ENCODE data around the gene MED27.

MED27 gene

DNA sequence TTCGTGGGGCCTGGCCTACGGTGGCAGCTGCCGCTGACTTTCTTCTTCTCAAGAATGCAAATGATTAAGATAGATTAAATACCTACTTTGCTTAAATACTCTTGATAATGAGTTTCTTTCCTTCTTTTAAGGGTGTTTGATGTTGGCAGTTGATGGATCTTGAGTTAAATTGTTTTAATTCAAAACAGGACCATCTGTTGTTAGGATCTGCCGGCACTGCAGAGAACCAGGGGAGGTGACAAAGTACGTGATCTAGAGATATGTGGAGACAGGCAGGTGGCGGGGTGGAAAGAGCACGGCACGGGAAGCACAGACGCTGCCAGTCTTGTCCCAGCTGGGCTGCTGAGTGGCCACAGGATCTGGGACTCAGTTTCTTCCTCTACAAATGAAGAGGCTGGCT, 37.9 kb downstream of the MED27 start:
- no peak for DNase-seq (ENCODE audit: low spot score)

DNA sequence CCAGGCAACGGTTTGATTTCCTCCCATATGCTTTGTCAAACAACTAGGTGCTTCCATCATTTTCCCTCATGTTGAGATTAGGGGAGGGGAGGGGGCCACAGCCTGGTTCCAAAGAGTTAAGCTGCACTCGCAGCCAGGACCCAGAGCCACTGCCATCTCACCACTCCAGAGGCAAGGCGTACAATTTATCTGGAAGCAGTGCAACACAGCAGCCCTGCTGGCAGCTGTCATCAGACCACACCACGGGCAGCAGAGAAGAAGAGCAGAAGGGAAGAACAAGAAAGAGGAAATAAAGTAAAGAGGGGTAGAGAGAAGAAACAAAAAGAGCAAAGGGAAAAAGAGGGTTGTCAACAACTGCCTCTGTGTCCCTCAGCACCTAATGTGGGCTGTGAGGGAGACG, 38.9 kb downstream of the MED27 start:
- no peak for DNase-seq (ENCODE audit: low spot score)

DNA sequence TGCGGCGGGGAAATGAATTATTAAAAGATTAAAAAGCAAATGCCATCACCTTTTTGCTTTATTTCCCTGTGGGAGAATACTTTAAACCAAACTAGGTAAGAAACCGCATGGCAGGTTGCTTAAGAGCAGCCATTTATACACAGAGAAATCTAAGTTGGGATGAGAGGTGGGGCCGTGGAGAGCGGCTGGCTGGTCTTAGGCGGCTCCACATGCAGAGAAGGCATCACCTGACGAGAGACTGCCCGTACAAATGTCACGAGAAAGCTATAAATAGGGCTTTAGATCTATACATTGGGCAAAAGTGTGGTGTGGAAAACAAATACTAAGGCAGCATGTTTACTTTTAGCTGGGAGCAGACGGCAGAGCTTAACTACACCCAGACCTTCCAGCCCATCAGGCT, 39.4 kb downstream of the MED27 start:
- DNase-seq (ENCODE audit: low spot score), result no peak

DNA sequence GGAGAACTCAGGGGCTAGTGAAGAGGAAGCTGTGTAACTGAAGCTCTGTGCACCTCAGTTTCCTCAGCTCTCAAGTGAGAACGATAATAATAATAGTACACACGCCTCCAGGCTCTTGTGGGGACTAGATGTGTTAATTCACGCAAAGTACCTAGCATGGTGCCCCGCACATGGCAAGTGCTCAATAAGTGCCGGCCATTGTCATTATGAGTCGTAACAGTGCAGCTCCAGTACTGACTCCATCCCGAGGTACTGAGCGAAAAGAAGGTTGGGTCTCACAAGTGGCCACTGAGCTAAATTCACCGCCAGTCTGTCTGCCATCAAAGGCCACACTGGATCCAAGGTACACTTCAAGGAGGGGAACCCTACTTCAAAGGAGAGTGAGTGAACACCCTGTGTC, 40.4 kb downstream of the MED27 start:
- DNase-seq (ENCODE audit: low spot score), result no peak

DNA sequence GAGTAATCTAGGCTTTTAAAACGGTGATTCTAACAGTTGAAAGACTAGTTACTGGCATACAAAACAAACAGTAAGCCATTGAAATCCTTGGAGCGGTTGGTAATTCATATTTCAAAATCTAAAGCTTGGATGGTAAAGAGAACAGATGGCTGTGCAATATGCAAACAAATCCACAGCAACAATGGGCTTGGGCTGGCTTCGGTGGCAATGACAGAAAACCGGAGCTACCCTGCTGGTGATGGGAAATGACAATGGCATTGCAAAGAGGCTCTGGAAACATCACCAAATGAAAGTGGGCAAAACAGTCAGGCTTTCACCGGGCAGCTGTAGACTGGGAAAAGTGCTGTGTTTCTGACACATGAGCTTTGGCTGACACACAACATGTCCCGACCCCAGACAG, 42.2 kb downstream of the MED27 start:
- DNase-seq (ENCODE audit: low spot score), result no peak

DNA sequence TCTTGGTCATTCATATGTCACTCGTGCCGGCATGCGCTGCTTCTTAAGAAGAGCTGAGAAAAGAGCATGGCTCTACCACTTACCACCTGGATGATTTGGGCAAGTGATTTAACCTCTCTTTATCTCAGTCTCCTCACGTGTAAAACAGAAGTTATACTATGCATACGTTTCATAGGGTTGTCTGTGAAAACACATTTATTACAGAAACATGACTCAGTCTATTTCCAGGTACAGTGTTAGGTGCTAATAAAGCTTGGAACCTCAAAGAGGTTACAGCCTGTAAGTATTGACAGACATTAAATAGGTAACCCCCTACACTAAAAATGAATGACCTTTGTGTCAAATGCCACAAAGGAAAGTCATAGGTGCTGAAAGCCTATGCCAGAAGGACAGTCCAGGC, 43.1 kb downstream of the MED27 start:
- DNase-seq (ENCODE audit: low spot score), result no peak

DNA sequence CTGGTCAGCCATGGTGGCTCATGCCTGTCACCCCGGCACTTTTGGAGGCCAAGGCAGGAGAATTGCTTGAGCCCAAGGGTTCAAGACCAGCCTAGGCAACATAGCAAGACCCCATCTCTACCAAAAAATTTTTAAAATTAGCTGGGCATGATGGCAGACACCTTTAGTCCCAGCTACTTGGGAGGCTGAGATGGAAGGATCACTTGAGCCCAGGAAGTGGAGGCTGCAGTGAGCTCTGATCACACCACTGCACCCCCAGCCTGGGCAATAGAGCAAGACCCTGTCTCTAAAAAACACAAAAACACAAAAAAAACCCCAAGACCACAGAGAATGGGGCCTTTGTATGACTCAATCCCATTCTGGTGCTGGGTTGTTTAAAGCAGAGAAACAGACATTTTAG, 44.0 kb downstream of the MED27 start:
- no peak for DNase-seq (ENCODE audit: low spot score)

DNA sequence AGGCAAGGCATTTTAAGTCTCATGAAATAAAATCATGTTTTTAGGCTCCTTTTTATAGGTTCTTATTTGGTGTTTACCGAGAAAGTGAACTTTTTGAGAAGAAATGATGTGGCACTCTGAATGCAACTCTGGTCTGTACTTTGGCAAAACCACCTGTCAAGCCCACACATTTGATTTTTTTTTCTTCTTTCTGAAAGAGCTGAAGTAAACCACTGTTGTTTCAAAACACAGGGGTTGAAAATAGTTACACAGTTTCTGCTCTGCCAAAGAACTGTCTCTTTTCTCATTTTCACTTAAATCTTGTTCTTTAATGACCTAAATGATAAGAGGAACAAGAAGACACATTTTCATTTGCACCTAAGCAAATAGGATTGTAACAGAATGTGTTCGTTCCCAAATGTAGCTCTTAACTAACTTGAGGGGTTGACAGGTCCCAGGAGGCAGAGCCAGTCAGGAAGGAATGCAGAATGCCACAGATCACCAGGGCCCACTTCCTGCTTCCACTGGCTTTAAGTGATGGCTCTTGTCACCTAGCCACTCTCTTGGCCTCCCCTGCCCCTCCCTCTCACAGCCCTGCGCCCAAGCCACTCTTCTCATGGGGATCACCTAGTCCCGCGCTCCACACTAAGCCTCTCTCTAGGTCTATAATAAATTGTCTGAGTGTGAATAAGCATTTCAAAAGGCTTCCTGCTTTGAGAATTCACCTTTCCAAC, 47.3 kb downstream of the MED27 start:
- no peak for DNase-seq (ENCODE audit: low spot score)

DNA sequence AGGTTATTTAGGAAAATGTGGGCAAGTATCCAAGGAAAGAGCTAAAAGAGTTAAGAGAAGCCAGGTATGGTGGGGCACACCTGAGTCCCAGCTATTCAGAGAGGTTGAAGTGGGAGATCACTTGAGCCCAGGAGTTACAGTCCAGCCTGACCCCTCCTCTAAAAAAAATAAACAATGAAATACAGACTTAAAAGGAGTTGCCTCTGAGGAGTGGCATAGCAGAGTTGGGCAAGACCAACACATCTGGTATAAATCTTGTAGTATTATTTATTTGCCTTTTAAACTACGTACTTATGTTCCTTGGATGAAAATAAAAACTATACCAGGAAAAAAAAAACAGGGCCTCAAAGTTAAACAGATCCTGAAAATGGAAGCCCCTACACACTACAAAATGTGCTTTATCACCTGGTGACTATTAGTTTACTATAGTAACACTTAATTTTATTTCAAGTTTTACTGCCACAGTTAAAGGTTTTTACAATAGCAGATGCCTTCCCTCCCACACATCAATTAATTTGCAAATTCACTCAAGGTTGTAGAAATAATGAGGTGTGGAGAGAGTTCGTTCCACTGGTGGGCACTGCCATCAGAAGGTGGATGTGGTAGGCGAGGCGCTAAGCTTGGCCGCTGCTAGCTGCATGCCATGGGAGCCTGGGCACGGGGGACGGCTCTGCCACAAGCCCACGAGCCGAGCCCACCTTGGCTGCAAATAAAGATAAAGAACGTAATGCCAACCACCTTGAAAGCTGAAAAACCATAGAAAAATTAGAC, 48.0 kb downstream of the MED27 start:
- no peak for DNase-seq (ENCODE audit: low spot score)

DNA sequence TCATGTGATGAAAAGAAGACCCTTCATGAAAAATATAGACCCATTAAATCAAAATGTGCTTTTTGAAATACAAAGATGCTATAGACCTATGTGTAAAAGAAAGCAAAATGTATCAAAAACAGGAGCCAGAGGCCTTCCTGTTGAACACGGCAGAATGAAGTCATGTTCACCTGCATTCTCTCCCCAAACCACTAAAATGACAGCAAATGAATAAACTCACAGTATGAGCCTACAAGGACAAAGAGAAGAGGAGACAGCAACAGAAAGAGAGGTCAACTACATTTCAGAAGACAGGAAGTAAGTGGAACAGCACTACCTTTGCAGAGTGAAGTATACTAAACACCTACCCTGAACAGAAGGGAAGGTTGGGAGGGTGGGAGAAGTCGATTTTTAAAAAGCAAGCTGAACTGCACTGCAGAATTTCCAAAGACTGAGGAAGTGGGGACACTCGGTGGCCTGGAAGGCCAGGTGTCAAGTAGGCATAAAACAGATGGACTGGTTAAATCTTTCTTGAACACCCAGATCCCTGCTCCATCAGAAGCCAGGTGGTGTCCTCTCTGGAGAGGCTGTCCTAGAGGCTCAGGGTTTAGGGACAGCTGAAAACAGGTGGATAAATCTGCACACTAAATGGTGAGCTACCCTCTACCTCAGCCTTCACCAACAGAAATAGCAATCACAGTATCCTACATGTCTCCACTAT, 48.9 kb downstream of the MED27 start:
- no peak for DNase-seq (ENCODE audit: low spot score)

DNA sequence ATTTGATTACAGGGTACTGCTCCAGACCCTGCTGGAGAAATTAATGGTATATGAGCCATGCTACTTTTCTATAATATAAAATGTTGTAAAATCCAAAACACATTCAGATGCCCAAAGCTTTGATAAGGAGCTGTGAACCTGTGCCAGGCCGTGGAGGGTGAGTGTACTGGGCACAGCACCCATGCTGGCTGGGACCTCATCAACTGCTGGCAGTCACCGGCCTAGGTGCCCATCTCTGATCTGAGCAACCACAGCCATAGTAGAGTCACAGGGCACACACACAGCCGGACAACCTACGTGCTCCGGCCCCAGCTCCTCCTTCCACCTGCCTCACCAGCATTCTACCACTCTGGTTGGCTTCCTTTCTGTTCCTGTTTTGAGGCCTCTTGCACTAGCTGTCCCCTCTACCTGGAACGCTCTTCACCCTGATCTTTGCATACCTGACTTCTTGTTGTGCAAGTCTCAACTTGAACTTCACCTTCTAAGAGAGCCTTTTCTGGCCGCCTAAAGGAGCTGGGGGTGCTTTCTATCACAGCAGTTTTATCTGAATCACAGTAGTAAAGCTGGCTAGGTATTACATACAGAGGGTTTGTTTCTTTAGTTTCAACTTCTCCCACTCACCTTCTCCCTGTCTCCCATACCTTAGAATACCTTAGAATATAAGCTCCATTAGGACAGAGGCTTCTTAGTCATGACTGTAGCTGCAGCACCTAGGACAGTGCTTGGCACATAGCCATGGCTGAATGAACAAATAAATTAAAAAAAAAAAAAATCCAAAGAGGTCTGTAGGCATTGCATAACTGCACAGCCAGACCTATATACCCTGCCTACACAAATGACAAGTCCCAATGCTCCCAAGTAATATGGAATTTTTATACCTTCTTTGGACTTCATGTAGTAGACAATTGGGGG, 51.7 kb downstream of the MED27 start:
- no peak for DNase-seq (ENCODE audit: low spot score)

DNA sequence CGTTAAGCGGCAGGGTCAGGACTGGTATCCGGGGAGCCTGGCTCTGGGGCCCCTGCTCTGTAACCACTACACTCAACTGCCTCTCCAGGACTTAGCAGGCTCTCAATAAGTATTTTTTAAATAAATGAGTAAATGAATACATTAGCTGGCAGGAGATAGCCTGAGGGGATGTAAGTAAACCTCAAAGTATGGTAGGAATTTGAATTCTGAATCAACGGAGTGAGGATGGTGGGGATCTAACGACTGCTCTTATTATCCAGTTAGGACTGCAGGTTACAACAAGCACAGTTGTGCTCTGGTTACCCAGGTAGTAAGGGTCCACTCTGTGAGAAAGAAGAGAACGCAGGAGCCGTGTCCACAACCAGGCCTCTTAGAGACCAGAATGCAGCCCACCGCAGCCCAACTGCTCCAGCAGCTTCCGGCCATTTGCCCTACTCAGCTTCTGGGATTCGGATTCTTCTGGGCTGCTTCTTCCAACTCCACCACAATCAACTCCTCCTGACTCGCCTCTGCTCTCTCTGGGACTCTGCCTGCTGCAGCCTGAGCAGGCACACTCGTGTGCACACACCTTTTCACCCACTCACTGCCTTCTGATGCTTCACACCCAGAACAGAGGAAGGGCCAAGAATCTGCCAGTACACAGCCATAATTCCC, 52.6 kb downstream of the MED27 start:
- no peak for DNase-seq (ENCODE audit: low spot score)

DNA sequence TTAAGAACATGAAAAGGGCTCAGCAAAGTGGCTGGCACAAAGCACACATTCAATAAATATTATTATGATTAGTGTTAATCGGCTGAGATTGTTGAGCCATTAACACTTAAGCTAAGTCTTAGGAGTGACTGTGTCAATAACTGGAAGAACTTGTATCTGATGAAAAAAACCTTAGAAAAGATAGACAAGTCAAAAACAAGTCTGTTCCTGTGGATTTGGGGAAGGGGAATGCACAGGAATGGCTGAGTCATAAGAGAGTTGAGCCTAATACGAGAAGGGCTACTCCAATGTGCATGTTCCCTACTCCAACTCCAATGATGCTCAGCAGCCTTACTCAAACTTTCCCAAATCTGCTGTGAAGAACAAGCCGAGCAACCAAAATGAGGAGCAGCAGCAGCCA, 53.9 kb downstream of the MED27 start:
- DNase-seq (ENCODE audit: low spot score), result no peak

DNA sequence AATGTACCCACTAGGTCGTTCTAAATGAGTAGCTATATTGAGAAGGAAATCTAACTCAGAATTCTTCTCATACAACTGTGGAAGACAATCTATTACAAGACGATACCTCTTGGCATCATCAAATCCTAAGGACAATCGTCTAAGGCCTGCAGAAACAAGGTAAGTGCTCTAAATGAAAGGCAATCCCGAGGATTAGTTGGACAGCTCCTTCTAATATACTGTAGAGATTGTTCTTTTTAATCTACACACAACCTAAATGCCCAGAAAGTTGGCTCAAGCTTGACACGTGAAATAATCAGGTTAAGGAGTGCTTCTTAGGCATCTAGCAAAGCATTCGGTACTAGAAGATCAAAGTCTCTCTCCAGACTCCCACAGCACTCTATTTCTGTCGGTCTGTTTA, 55.1 kb downstream of the MED27 start:
- DNase-seq (ENCODE audit: low spot score), result no peak

DNA sequence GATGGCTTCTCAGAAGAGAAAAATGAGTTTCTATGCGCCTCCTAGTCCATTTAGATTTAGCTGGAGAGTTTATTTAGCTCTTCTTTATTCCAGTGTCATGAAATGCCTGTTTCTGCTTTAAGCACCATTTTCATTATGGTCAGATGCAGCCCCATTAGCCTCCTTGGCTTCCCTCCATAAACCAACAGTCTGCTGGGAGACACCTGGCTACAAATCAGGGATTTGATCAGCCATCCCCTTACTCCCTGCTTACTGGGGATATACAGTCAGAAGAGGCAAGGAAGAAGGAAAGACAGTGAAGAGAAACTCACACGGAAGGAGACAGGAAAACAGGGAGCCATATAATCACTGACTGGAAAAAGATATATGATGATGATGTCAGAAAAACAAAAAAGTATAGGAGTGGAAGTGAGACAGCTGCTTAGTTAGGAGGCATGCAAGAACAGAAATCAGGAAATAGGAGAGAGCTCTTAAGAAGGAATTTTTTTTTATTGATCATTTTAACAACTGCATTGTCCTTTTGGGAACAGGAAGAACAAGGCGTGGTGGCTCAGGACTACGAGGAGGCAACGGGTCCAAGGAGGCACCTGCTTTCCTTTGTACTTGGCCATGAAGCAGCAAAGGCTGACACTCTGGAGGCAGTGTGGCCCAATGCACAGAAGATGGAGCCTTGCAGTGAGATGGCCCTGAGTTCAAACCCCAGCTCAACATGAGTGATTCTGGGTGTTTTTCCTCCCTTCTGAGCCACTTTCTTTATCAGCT, 56.1 kb downstream of the MED27 start:
- no peak for DNase-seq (ENCODE audit: low spot score)

DNA sequence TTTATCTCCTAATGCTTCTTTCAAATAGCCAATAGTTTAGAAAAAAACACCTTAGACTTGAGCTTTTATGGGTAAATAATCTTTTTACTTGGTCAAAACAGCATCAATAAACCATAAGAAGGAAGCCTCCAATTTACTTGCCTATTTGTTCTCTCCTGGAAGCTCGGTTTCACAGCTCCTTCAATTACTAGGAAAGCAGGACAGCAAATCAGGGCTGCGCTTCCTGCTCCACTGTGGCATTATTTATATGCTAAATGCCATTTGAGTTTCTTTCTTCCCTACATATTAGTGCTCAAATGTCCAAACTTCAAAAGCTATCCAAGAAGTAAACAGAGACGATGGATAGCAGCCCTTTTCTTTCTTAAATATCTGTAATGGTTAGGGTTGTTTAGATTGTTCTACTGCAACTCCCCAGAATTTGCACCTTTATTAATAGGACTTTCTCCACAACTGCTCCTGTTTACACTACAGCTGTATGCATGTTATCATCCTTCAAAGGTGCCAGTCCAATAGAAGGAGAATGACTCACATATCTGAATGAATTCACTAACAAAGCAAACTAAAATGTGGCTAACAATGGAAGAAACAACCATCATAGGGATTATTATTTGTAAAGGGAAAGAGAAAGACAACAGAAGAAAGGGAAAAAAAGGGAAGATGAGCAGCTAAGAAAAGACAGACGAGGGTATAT, 58.7 kb downstream of the MED27 start:
- no peak for DNase-seq (ENCODE audit: low spot score)

DNA sequence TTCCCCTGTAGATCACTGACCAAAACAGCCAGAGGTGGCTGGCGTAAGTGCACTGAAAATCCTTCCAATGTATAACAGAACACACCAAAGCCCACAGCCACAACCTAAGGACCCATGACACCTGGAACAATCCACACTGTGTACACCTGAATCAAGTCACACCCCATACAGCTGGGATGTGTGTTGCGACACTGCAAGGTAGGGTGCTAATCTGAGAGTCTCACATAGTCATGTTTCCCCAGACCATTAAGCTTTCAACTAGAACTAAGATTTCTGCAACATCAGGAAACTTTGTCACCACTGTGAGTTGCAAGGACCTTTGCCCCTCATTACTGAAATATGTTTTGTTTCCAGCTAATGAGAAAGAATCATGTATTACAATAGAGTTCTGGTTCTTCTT, 59.4 kb downstream of the MED27 start:
- DNase-seq (ENCODE audit: low spot score), result no peak

DNA sequence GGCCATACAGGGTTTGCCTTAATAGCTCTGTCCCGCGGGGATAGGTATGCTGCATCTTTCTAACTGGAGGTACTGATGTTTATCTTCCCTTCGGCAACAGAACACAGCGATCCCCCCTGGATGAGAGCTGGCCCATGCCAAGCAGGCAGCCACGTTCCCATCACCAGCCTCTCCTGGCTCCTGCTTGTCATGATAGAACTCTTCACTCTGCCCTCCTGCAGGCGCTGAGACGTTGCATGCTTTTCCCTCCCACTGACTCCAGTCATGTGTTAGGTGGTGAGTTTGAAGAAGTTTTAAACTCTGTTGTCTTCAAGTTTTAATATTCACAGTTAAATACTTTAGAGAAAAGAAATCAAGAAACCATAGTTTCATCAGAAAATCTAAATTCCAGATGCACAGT, 60.0 kb downstream of the MED27 start:
- DNase-seq (ENCODE audit: low spot score), result no peak

DNA sequence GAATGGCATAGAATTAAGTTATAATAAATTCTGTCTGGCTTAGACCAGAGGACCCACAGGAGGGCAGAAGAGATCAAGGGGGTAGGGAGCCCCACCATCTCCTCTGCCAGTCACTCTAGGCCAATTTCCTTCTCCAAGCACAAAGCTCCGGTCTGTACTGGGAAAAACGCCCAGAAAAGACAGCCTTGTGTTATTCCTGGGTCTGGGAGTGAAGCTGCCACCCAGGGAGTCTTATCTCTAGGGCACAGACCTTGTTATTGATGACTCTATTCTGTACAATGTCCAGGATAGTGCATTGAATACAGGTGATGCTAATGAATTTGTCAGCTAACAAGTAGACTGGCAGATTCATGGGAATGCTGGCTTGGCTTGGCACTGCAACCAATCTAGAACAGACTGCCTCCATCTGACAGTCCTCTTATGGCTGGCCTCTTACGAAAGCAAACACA, 60.7 kb downstream of the MED27 start:
- DNase-seq (ENCODE audit: low spot score), result no peak

DNA sequence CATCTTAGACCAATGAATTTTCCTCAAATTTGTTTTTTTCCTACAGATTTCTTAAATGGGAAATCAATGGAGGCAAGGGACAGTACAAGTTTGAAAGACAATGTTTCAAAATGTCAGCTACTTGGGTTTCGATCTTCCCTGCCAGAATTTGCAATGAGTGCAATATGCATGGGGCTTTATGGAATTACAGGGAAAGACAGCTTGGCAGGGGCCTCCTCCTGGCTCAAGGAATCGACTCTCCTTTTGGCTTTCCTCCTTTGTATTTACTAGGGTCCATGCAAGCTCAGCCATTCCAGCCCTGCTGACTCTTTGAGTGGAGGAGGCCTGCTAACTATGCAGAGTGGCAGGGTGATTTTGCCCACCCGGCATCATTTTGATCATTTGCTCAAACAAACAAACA, 63.2 kb downstream of the MED27 start:
- DNase-seq (ENCODE audit: low spot score), result no peak

Data from hematopoietic multipotent progenitor cell treated with erythropoietin and hydrocortisone succinate and interleukin-3 and kit ligand, for 15 days (in vitro differentiated cells).